GM23338 (cell line): ENCODE data around the gene CX3CL1. TPM values are rescaled to one million over a fixed set of nuclear protein-coding genes. Genes with fewer than 3 reads are reported as not detected.
A peak's percentile ranks its signal among the peaks of the same experiment; 100 is the strongest.

Experiments
- ATAC-seq: fragments of 200-7000 bp; cut with Tn5 transposase; 3 replicates; pipeline ENCODE4 v1.9.1; 2020
- DNase-seq: peaks from one replicate; pipeline ENCODE4 v3.0.0-alpha.2; 2015; ENCODE audit warnings: low spot score
- H2AFZ ChIP-seq: fragments of 200-600 bp; sonication (generic); 2 replicates; pipeline ENCODE4 v1.8.0; 2016; ENCODE audit warnings: antibody characterized with exemption, mild to moderate bottlenecking, moderate library complexity
- H3F3A ChIP-seq: fragments of 200-600 bp; sonication (generic); replicated peaks from 2 replicates; pipeline ENCODE4 v1.8.0; 2017; ENCODE audit warnings: antibody characterized with exemption, mixed run types, low read depth
- H3K27ac ChIP-seq: fragments of 200-600 bp; sonication (generic); 2 replicates; pipeline ENCODE4 v1.6.1; 2016; ENCODE audit warnings: low read depth
- H3K27me3 ChIP-seq: fragments of 200-600 bp; sonication (generic); 2 replicates; pipeline ENCODE4 v1.8.0; 2016; ENCODE audit warnings: mild to moderate bottlenecking, mixed run types, moderate library complexity; ENCODE audit not compliant: insufficient read depth
- H3K36me3 ChIP-seq: fragments of 200-600 bp; sonication (generic); 2 replicates; pipeline ENCODE4 v1.8.0; 2016; ENCODE audit warnings: mild to moderate bottlenecking; ENCODE audit not compliant: insufficient read depth
- H3K4me1 ChIP-seq: fragments of 200-600 bp; sonication (generic); 2 replicates; pipeline ENCODE4 v1.8.0; 2016; ENCODE audit warnings: mild to moderate bottlenecking, moderate library complexity; ENCODE audit not compliant: insufficient read depth
- H3K4me2 ChIP-seq: fragments of 200-600 bp; sonication (generic); 2 replicates; pipeline ENCODE4 v1.7.1; 2017; ENCODE audit warnings: mixed run types
- H3K4me3 ChIP-seq: fragments of 200-600 bp; sonication (generic); 2 replicates; pipeline ENCODE4 v1.6.1; 2016; ENCODE audit warnings: mixed run types
- H3K79me2 ChIP-seq: fragments of 200-600 bp; sonication (generic); replicated peaks from 2 replicates; pipeline ENCODE4 v1.8.0; 2017; ENCODE audit warnings: mild to moderate bottlenecking; ENCODE audit not compliant: insufficient read depth
- H3K9me2 ChIP-seq: fragments of 200-600 bp; sonication (generic); 2 replicates; pipeline ENCODE4 v1.8.0; 2017; ENCODE audit not compliant: insufficient read depth
- H4K20me1 ChIP-seq: fragments of 200-600 bp; sonication (generic); replicated peaks from 2 replicates; pipeline ENCODE4 v1.8.0; 2017; ENCODE audit warnings: mild to moderate bottlenecking; ENCODE audit not compliant: insufficient read depth
- H3K27ac Mint-ChIP-seq: 2 replicates; pipeline ENCODE4 v1.8.0; 2020; ENCODE audit warnings: inconsistent platforms, mild to moderate bottlenecking, moderate library complexity, mixed read lengths
- H3K27me3 Mint-ChIP-seq: 3 replicates; pipeline ENCODE4 v1.8.0; 2022; ENCODE audit warnings: low read depth, mild to moderate bottlenecking, moderate library complexity, mixed read lengths, inconsistent platforms; ENCODE audit not compliant: insufficient read depth, poor library complexity
- H3K36me3 Mint-ChIP-seq: 3 replicates; pipeline ENCODE4 v1.8.0; 2021; ENCODE audit warnings: low read depth, mild to moderate bottlenecking, inconsistent platforms, moderate library complexity, mixed read lengths
- H3K4me1 Mint-ChIP-seq: 3 replicates; pipeline ENCODE4 v1.8.0; 2020; ENCODE audit warnings: mild to moderate bottlenecking, inconsistent platforms, mixed read lengths
- H3K4me3 Mint-ChIP-seq: 3 replicates; pipeline ENCODE4 v1.8.0; 2021; ENCODE audit warnings: moderate library complexity, mild to moderate bottlenecking, inconsistent platforms, mixed read lengths
- H3K9me3 Mint-ChIP-seq: 3 replicates; pipeline ENCODE4 v1.8.0; 2020; ENCODE audit warnings: moderate library complexity, mild to moderate bottlenecking, inconsistent platforms, mixed read lengths
- CREB1 ChIP-seq: fragments of 250-450 bp; sonication (Bioruptor Pico); IDR thresholded peaks from 2 replicates; pipeline ENCODE4 v1.5.0; 2020; ENCODE audit warnings: low read depth, mild to moderate bottlenecking, moderate library complexity
- EZH2 ChIP-seq: fragments of 200-600 bp; sonication (generic); IDR thresholded peaks from one replicate; pipeline ENCODE4 v1.8.0; 2017; ENCODE audit warnings: antibody characterized with exemption, mild to moderate bottlenecking, low read depth; ENCODE audit not compliant: unreplicated experiment
- JUNB ChIP-seq: IDR thresholded peaks from one replicate; pipeline ENCODE4 v1.6.1; 2016; ENCODE audit warnings: antibody characterized with exemption; ENCODE audit not compliant: unreplicated experiment
- POLR2AphosphoS5 ChIP-seq: IDR thresholded peaks from 2 replicates; pipeline ENCODE4 v1.6.1; 2016; ENCODE audit warnings: antibody characterized with exemption, low read depth
- STAT1 ChIP-seq: IDR thresholded peaks from one replicate; pipeline ENCODE4 v1.6.1; 2016; ENCODE audit warnings: antibody characterized with exemption; ENCODE audit not compliant: unreplicated experiment
- ZNF331 ChIP-seq: fragments of 250-450 bp; sonication (Bioruptor Pico); IDR thresholded peaks from 2 replicates; pipeline ENCODE4 v1.5.0; 2020; ENCODE audit warnings: low read depth, mild to moderate bottlenecking, moderate library complexity
- polyA plus RNA-seq: library from polyadenylated mRNA; unstranded; fragments of >200 nt; fragmentation: Nextera tagmentation; extraction: Ambion mirVana; gene quantifications from 2 replicates; pipeline ENCODE4 v1.2.1, GENCODE V29; 2016
- total RNA-seq: library from RNA; depleted of rRNA; stranded (reverse); fragments of >200 nt; shearing (Covaris generic); gene quantifications from 2 replicates; pipeline ENCODE4 v1.2.3, GENCODE V29; 2014
- TF ChIP-seq, protein P1 (sequence below): IDR thresholded peaks from one replicate; pipeline ENCODE4 v1.6.1; 2018; ENCODE audit warnings: antibody characterized with exemption; ENCODE audit not compliant: unreplicated experiment
- TF ChIP-seq, protein P2 (sequence below): fragments of 250-450 bp; sonication (Bioruptor Pico); IDR thresholded peaks from 2 replicates; pipeline ENCODE4 v1.5.0; 2020; ENCODE audit warnings: mild to moderate bottlenecking, moderate library complexity
- TF ChIP-seq, protein P3 (sequence below): IDR thresholded peaks from 2 replicates; pipeline ENCODE4 v1.6.1; 2016; ENCODE audit warnings: antibody characterized with exemption

Gene CX3CL1
- total and polyA plus RNA-seq, 2 experiments from 2014 or later = 0.24 to 2.8 TPM

DNA sequence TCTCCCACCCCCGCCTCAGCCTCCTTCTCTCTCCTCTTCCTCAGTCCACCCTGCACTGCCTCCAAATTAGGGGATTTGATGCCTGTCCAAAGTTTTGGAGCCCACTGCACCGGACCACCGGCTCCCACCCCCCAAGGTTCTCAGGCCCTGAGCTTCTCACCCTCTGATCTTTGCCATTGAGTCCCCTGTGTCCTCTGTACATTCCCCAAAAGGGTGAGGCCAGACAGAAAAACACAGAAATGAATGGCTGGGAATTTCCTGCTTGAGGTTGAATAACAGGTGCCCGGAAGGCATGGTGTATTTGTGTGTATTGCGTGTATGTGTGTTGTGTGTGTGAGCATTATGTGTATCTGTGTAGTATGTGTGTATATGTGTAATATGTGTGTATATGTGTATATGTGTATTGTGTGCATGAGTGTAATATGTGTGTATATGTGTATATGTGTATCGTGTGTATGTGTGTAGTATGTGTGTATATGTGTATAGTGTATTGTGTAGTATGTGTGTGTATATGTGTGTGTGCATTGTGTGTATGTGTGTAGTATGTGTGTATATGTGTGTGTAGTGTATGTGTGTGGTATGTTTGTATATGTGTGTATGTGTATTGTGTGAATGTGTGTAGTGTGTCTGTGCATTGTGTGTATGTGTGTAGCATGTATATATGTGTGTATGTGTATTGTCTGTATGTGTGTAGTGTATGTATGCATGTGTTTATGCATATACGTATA is 16.2 kb downstream of the CX3CL1 start:
- Mint-ChIP-seq H3K4me3 (no peak overlapping the region), H3K9me3 (no peaks in the 10 kb centered on the region), H3K27ac (no peak overlapping the region), H3K4me1 (peaks cover 4% of the 10 kb centered on the region), H3K36me3 (no peaks in the 10 kb centered on the region), H3K27me3 (peaks cover 8% of the 10 kb centered on the region)
- Histone ChIP-seq H4K20me1 (no peaks in the 10 kb centered on the region), H2AFZ (peak overlapping the region; percentile 72; the same call in 1 of the 2 replicates), H3K36me3 (no peaks in the 10 kb centered on the region), H3K27me3 (no peaks in the 10 kb centered on the region), H3K9me2 (no peaks in the 10 kb centered on the region), H3K27ac (no peak overlapping the region), H3K4me2 (no peak overlapping the region), H3F3A (0 out of 2 replicates have a peak, but pooled peaks cover 4% of the 10 kb centered on the region), H3K4me3 (no peak overlapping the region), H3K79me2 (no peaks in the 10 kb centered on the region), H3K4me1 (no peaks in the 10 kb centered on the region)
- TF ChIP-seq ZNF331 (CRISPR knock-in tag) (no peak), EZH2 (no peak), JUNB (no peak), STAT1 (no peak), POLR2AphosphoS5 (no peak), CREB1 (CRISPR knock-in tag) (no peak)
- TF ChIP-seq, protein P1, sequence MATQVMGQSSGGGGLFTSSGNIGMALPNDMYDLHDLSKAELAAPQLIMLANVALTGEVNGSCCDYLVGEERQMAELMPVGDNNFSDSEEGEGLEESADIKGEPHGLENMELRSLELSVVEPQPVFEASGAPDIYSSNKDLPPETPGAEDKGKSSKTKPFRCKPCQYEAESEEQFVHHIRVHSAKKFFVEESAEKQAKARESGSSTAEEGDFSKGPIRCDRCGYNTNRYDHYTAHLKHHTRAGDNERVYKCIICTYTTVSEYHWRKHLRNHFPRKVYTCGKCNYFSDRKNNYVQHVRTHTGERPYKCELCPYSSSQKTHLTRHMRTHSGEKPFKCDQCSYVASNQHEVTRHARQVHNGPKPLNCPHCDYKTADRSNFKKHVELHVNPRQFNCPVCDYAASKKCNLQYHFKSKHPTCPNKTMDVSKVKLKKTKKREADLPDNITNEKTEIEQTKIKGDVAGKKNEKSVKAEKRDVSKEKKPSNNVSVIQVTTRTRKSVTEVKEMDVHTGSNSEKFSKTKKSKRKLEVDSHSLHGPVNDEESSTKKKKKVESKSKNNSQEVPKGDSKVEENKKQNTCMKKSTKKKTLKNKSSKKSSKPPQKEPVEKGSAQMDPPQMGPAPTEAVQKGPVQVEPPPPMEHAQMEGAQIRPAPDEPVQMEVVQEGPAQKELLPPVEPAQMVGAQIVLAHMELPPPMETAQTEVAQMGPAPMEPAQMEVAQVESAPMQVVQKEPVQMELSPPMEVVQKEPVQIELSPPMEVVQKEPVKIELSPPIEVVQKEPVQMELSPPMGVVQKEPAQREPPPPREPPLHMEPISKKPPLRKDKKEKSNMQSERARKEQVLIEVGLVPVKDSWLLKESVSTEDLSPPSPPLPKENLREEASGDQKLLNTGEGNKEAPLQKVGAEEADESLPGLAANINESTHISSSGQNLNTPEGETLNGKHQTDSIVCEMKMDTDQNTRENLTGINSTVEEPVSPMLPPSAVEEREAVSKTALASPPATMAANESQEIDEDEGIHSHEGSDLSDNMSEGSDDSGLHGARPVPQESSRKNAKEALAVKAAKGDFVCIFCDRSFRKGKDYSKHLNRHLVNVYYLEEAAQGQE = no peak
- TF ChIP-seq, protein P2, sequence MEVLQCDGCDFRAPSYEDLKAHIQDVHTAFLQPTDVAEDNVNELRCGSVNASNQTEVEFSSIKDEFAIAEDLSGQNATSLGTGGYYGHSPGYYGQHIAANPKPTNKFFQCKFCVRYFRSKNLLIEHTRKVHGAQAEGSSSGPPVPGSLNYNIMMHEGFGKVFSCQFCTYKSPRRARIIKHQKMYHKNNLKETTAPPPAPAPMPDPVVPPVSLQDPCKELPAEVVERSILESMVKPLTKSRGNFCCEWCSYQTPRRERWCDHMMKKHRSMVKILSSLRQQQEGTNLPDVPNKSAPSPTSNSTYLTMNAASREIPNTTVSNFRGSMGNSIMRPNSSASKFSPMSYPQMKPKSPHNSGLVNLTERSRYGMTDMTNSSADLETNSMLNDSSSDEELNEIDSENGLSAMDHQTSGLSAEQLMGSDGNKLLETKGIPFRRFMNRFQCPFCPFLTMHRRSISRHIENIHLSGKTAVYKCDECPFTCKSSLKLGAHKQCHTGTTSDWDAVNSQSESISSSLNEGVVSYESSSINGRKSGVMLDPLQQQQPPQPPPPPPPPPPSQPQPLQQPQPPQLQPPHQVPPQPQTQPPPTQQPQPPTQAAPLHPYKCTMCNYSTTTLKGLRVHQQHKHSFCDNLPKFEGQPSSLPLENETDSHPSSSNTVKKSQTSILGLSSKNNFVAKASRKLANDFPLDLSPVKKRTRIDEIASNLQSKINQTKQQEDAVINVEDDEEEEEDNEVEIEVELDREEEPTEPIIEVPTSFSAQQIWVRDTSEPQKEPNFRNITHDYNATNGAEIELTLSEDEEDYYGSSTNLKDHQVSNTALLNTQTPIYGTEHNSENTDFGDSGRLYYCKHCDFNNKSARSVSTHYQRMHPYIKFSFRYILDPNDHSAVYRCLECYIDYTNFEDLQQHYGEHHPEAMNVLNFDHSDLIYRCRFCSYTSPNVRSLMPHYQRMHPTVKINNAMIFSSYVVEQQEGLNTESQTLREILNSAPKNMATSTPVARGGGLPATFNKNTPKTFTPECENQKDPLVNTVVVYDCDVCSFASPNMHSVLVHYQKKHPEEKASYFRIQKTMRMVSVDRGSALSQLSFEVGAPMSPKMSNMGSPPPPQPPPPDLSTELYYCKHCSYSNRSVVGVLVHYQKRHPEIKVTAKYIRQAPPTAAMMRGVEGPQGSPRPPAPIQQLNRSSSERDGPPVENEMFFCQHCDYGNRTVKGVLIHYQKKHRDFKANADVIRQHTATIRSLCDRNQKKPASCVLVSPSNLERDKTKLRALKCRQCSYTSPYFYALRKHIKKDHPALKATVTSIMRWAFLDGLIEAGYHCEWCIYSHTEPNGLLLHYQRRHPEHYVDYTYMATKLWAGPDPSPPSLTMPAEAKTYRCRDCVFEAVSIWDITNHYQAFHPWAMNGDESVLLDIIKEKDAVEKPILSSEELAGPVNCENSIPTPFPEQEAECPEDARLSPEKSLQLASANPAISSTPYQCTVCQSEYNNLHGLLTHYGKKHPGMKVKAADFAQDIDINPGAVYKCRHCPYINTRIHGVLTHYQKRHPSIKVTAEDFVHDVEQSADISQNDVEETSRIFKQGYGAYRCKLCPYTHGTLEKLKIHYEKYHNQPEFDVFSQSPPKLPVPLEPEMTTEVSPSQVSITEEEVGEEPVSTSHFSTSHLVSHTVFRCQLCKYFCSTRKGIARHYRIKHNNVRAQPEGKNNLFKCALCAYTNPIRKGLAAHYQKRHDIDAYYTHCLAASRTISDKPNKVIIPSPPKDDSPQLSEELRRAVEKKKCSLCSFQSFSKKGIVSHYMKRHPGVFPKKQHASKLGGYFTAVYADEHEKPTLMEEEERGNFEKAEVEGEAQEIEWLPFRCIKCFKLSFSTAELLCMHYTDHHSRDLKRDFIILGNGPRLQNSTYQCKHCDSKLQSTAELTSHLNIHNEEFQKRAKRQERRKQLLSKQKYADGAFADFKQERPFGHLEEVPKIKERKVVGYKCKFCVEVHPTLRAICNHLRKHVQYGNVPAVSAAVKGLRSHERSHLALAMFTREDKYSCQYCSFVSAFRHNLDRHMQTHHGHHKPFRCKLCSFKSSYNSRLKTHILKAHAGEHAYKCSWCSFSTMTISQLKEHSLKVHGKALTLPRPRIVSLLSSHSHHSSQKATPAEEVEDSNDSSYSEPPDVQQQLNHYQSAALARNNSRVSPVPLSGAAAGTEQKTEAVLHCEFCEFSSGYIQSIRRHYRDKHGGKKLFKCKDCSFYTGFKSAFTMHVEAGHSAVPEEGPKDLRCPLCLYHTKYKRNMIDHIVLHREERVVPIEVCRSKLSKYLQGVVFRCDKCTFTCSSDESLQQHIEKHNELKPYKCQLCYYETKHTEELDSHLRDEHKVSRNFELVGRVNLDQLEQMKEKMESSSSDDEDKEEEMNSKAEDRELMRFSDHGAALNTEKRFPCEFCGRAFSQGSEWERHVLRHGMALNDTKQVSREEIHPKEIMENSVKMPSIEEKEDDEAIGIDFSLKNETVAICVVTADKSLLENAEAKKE (CRISPR knock-in tag) = no peak
- TF ChIP-seq, protein P3, sequence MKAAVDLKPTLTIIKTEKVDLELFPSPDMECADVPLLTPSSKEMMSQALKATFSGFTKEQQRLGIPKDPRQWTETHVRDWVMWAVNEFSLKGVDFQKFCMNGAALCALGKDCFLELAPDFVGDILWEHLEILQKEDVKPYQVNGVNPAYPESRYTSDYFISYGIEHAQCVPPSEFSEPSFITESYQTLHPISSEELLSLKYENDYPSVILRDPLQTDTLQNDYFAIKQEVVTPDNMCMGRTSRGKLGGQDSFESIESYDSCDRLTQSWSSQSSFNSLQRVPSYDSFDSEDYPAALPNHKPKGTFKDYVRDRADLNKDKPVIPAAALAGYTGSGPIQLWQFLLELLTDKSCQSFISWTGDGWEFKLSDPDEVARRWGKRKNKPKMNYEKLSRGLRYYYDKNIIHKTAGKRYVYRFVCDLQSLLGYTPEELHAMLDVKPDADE = no peak
- DNase-seq = no peak
- no peak for ATAC-seq
